DND-41 (cell line): Measurements from ENCODE around the gene BAG5.

Source experiments
- ATAC-seq: fragments of 200-7000 bp; cut with Tn5 transposase; 3 replicates; pipeline ENCODE4 v1.9.1; 2021; ENCODE audit warnings: low read depth; ENCODE audit not compliant: insufficient read depth
- DNase-seq: peaks from one replicate; pipeline ENCODE4 v3.0.0-alpha.2; 2020
- H2AFZ ChIP-seq: 2 replicates; pipeline ENCODE4 v1.6.0; 2012; ENCODE audit warnings: low read depth, low read length
- H3K27ac ChIP-seq: 2 replicates; pipeline ENCODE4 v1.5.1; 2012; ENCODE audit warnings: low read length, inconsistent platforms
- H3K27me3 ChIP-seq: fragments of 200-600 bp; sonication (generic); 2 replicates; pipeline ENCODE4 v1.6.0; 2012; ENCODE audit warnings: low read length, mild to moderate bottlenecking, inconsistent platforms; ENCODE audit not compliant: insufficient read depth, poor library complexity
- H3K36me3 ChIP-seq: 2 replicates; pipeline ENCODE4 v1.5.1; 2012; ENCODE audit warnings: low read length, inconsistent platforms; ENCODE audit not compliant: insufficient read depth
- H3K4me1 ChIP-seq: 2 replicates; pipeline ENCODE4 v1.5.1; 2012; ENCODE audit warnings: mild to moderate bottlenecking, low read length; ENCODE audit not compliant: insufficient read depth
- H3K4me2 ChIP-seq: 2 replicates; pipeline ENCODE4 v1.6.0; 2012; ENCODE audit warnings: mild to moderate bottlenecking, moderate library complexity, low read length, inconsistent platforms; ENCODE audit not compliant: insufficient read depth
- H3K4me3 ChIP-seq, 2 experiments: fragments of 200-600 bp in 1 of 2; shearing (Covaris generic) in 1 of 2; 2 replicates each; pipeline ENCODE4 v1.5.1; 2012 to 2016; ENCODE audit warnings: inconsistent platforms in 2 of 2, low read length in 2 of 2, mild to moderate bottlenecking in 2 of 2, low read depth in 1 of 2, moderate library complexity in 1 of 2
- H3K79me2 ChIP-seq: 2 replicates; pipeline ENCODE4 v1.6.0; 2012; ENCODE audit warnings: low read length, inconsistent platforms; ENCODE audit not compliant: insufficient read depth
- H3K9ac ChIP-seq: 2 replicates; pipeline ENCODE4 v1.6.0; 2012; ENCODE audit warnings: low read depth, mild to moderate bottlenecking, inconsistent platforms, low read length, moderate library complexity
- H3K9me3 ChIP-seq: 2 replicates; pipeline ENCODE4 v1.5.1; 2012; ENCODE audit warnings: low read length, moderate library complexity, mild to moderate bottlenecking, inconsistent platforms; ENCODE audit not compliant: insufficient read depth, severe bottlenecking
- H4K20me1 ChIP-seq: 2 replicates; pipeline ENCODE4 v1.6.0; 2012; ENCODE audit warnings: low read length; ENCODE audit not compliant: insufficient read depth
- EZH2 ChIP-seq: IDR thresholded peaks from 3 replicates; pipeline ENCODE4 v1.6.1; 2012; ENCODE audit warnings: borderline replicate concordance, low read depth, mild to moderate bottlenecking, moderate library complexity, low read length, inconsistent platforms; ENCODE audit not compliant: severe bottlenecking
- TF ChIP-seq, protein P1 (sequence below): IDR thresholded peaks from 2 replicates; pipeline ENCODE4 v1.5.1; 2012; ENCODE audit warnings: borderline replicate concordance, low read length, moderate library complexity, mild to moderate bottlenecking; ENCODE audit not compliant: poor library complexity, severe bottlenecking; ENCODE audit errors: extremely low read depth

BAG5 gene

GRCh38 chr14:103518422-103519042 is 43.9 kb downstream of the BAG5 start:
- TF ChIP-seq, protein P1, sequence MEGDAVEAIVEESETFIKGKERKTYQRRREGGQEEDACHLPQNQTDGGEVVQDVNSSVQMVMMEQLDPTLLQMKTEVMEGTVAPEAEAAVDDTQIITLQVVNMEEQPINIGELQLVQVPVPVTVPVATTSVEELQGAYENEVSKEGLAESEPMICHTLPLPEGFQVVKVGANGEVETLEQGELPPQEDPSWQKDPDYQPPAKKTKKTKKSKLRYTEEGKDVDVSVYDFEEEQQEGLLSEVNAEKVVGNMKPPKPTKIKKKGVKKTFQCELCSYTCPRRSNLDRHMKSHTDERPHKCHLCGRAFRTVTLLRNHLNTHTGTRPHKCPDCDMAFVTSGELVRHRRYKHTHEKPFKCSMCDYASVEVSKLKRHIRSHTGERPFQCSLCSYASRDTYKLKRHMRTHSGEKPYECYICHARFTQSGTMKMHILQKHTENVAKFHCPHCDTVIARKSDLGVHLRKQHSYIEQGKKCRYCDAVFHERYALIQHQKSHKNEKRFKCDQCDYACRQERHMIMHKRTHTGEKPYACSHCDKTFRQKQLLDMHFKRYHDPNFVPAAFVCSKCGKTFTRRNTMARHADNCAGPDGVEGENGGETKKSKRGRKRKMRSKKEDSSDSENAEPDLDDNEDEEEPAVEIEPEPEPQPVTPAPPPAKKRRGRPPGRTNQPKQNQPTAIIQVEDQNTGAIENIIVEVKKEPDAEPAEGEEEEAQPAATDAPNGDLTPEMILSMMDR, result peak; percentile 98
- TF ChIP-seq EZH2, result no peak
- H3K4me2 ChIP-seq, result no peak overlapping the region
- no peaks in the 10 kb centered on the region for H3K79me2 ChIP-seq
- no peaks in the 10 kb centered on the region for H3K9me3 ChIP-seq
- no peak overlapping the region for H3K9ac ChIP-seq
- peak; percentile 63 for DNase-seq
- peak; percentile 70 for ATAC-seq
- peaks cover 8% of the 10 kb centered on the region; the same call in 1 of the 2 replicates for H3K4me1 ChIP-seq
- H4K20me1 ChIP-seq, result 0 out of 2 replicates have a peak, but pooled peaks cover 10% of the 10 kb centered on the region
- H3K4me3 ChIP-seq, result no peak overlapping the region
- H3K36me3 ChIP-seq, result no peaks in the 10 kb centered on the region
- H3K27ac ChIP-seq, result no peak overlapping the region
- no peaks in the 10 kb centered on the region for H3K27me3 ChIP-seq
- H2AFZ ChIP-seq, result no peak overlapping the region

- 0 out of 2 replicates have a peak, but pooled peaks cover 10% of the 10 kb centered on the region for H4K20me1 ChIP-seq
- no peak overlapping the region for H3K4me3 ChIP-seq
- DNase-seq (no peak), ATAC-seq (no peak)
- H3K4me1 ChIP-seq, result peaks cover 8% of the 10 kb centered on the region; the same call in 1 of the 2 replicates
- no peak overlapping the region for H2AFZ ChIP-seq
- no peaks in the 10 kb centered on the region for H3K27me3 ChIP-seq
- H3K9ac ChIP-seq, result no peak overlapping the region
- no peaks in the 10 kb centered on the region for H3K36me3 ChIP-seq
- no peak overlapping the region for H3K4me2 ChIP-seq
- H3K27ac ChIP-seq, result no peak overlapping the region
- H3K9me3 ChIP-seq, result no peaks in the 10 kb centered on the region
- TF ChIP-seq EZH2, result no peak
- TF ChIP-seq, protein P1, result no peak
- H3K79me2 ChIP-seq, result no peaks in the 10 kb centered on the region
Measured at GRCh38 chr14:103517721-103518421, 44.6 kb downstream of the BAG5 start.

DNA sequence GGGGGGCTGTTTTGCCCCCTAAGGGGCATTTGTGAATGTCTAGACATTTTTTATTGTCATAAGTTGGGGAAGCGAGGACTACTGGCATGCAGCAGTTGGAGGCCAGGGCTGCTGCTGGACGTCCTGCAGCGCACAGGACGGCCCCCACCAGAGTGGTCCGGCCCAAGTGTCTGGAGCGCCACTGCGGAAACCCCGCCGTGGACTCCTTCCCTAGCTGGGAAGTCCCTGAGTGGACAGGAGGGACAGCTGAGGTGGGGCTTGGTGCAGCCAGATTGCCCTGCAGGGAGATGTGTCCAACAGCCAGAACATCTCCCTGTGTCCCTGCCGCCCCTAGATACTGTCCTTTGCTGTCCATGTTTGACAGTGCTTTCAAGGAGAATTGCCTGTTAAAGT is 45.3 kb downstream of the BAG5 start:
- Histone ChIP-seq H3K27me3 (no peaks in the 10 kb centered on the region), H2AFZ (no peak overlapping the region), H3K36me3 (no peaks in the 10 kb centered on the region), H3K9ac (no peak overlapping the region), H3K9me3 (no peaks in the 10 kb centered on the region), H3K4me1 (peaks cover 8% of the 10 kb centered on the region; the same call in 1 of the 2 replicates), H3K79me2 (no peaks in the 10 kb centered on the region), H3K4me3 (no peak overlapping the region), H4K20me1 (0 out of 2 replicates have a peak, but pooled peaks cover 10% of the 10 kb centered on the region), H3K27ac (no peak overlapping the region), H3K4me2 (no peak overlapping the region)
- TF ChIP-seq EZH2, result no peak
- TF ChIP-seq, protein P1, result no peak
- ATAC-seq (no peak), DNase-seq (no peak)
